ENCODE measurements around the gene USP48.
"Not testable (repeated sequence)": the region's sequence is repeated elsewhere in the genome, so short reads cannot be mapped to it uniquely, and the experiment has no call there.

Gene USP48

DNA sequence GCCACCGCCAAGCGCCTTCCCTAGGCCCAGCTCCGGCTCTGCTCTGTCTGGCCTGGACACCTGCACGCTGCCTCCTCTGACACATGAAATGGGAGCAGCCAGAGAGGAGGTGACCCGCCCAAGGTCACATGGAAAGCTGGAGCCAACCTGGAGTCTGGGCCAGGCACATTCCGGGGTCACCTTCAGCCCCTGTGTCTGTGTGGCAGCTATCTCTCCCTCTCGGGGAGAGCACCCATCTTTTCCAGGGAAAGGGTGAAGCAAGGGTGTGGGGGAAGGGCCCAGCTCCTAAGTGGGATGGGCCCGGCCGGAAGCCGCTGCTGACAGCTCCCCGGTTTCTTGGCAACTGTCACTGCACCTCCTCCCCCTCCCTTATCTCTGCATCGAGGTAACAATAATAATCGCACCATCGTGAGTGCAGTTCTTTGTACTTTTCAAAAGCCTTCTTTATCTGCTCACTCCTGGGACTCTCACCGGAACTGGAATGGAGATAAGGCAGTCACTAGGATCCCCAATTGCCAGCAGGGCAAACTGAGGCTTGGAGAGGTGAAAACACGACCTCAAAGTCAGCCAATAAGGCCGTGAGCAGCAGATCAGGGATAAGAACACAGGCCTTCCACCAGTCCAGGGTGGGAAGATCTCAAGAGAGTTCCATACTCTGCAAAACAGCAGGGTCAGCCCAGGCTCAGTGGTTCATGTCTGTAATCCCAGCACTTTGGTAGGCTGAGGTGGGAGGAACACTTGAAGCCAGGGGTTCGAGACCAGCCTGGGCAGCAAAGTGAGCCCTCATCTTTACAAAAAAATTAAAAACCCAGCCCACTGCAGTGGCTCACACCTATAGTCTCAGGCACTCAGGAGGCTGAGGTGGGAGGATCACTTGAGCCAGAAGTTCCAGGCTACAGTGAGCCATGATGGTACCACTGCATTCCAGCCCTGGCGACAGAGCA lies 150.7 kb downstream of the USP48 start:
- H3K4me3 ChIP-seq (ENCODE audit: low read length), result no peak overlapping the region
- H3K27ac ChIP-seq (ENCODE audit: low read length), result no peak overlapping the region
- peaks cover 17% of the 10 kb centered on the region for H3K4me1 ChIP-seq (ENCODE audit: insufficient read depth, low read length)
- no peaks in the 10 kb centered on the region for H3K36me3 ChIP-seq (ENCODE audit: insufficient read depth, low read depth, low read length)
- H3K9ac ChIP-seq (ENCODE audit: low read depth, low read length), result no peak overlapping the region
- no peaks in the 10 kb centered on the region for H3K9me3 ChIP-seq (ENCODE audit: insufficient read depth, low read depth, low read length)
- no peaks in the 10 kb centered on the region for H3K27me3 ChIP-seq (ENCODE audit: insufficient read depth, low read length)

DNA sequence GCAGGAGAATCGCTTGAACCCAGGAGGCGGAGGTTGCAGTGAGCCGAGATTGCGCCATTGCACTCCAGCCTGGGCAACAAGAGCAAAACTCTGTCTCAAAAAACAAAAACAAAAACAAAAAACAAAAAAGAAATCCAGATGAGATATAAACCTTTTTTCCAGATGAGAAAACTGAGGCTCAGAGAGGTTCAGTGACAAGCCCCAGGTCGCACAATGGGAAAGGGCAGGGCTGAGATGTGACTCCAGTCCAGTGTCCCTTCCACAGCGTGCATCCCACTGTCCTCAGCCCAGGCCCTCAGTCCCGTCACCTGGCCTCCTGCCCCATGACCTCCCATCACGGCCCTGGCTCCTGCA lies 151.4 kb downstream of the USP48 start:
- not testable (repeated sequence) for H3K9ac ChIP-seq (ENCODE audit: low read depth, low read length); H3K36me3 ChIP-seq (ENCODE audit: insufficient read depth, low read depth, low read length); H3K27ac ChIP-seq (ENCODE audit: low read length); H3K4me3 ChIP-seq (ENCODE audit: low read length); H3K27me3 ChIP-seq (ENCODE audit: insufficient read depth, low read length); H3K9me3 ChIP-seq (ENCODE audit: insufficient read depth, low read depth, low read length)
- H3K4me1 ChIP-seq (ENCODE audit: insufficient read depth, low read length), result peaks cover 17% of the 10 kb centered on the region

DNA sequence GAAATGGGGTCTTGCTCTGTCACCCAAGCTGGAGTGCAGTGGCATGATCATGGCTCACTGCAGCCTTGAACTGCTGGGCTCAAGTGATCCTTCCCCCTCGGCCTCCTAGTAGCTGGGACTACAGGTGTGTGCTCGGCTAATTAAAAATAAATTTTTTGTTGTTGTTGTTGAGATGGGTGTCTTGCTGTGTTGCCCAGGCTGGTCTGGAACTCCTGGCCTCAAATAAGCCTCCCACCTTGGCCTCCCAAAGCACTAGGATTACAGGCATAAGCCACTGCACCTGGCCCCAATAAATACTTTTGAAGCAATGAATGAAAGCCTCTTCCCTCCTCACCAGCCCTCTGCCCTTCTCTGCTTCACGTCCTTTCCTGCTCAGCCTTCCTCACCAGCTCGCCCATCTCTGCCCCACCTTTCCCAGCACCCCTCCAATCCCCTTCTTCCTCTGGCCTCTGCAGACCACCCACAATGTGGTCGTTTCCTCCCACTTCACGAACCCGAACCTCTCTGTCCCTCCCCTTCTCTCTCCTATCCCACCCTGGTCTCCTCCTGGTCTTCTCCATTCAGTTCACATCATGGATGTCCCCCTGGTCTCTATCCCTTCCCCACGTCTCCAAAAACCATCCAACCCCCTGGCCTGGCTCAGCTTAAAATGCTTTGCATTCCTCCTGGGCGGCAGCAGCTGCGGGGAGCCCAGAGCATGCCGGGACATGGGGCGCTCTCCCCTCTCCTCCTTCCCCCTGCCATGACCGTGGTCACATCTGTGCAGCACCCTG lies 152.2 kb downstream of the USP48 start:
- Histone ChIP-seq H3K4me1 (ENCODE audit: insufficient read depth, low read length) (peaks cover 17% of the 10 kb centered on the region), H3K27me3 (ENCODE audit: insufficient read depth, low read length) (no peaks in the 10 kb centered on the region), H3K9me3 (ENCODE audit: insufficient read depth, low read depth, low read length) (no peaks in the 10 kb centered on the region), H3K36me3 (ENCODE audit: insufficient read depth, low read depth, low read length) (no peaks in the 10 kb centered on the region), H3K9ac (ENCODE audit: low read depth, low read length) (no peak overlapping the region), H3K4me3 (ENCODE audit: low read length) (peak overlapping the region; percentile 25; the same call in 1 of the 2 replicates), H3K27ac (ENCODE audit: low read length) (no peak overlapping the region)

DNA sequence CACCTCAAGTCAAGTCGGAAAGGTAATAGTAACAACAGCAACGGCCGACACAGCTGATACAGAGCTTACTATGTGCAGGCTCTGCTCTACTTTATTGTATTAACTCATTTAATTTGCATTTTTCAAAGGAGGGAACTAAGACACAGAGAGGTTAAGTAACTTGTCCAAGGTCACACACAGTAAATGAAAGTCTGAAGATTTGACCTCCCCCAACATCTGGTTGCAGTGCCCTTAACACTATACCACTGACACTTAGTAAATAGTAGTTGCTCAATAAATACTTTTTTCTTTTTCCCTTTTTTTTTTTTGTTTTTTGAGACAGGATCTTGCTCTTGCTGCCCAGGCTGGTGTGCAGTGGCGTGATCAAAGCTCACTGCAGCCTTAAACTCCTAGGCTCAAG lies 153.0 kb downstream of the USP48 start:
- no peaks in the 10 kb centered on the region for H3K36me3 ChIP-seq (ENCODE audit: insufficient read depth, low read depth, low read length)
- H3K4me1 ChIP-seq (ENCODE audit: insufficient read depth, low read length), result peaks cover 17% of the 10 kb centered on the region

DNA sequence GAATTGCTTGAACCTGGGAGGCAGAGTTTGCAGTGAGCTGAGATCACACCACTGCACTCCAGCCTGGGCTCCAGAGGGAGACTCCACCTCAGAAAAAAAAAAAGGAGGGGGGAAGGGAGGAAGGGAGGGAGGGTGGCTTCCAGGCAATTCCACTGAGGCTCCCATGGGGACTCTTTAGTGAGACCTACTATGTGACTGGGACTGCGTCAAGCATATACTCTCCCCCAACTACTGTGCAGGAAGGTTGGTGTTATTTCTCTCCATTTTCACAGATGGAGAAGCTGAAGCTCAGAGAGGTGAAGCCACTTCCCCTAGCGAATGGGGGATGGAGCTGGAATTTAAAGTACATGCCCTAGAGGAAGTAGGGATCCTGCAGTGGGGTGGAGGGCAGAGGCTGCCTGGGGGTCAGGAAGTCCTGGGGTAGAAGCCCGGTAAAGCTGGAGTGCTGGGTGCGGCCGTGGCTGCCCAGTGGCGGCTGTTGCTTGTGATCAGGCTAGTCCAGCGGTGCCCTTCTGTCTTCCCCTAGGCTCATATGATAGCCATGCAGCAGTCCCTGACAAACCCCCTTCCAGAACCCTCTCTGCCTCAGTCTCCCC lies 154.1 kb downstream of the USP48 start:
- no peaks in the 10 kb centered on the region for H3K27me3 ChIP-seq (ENCODE audit: insufficient read depth, low read length)
- H3K36me3 ChIP-seq (ENCODE audit: insufficient read depth, low read depth, low read length), result no peaks in the 10 kb centered on the region

More for the DNA sequence above, 153.0 kb downstream of the USP48 start:
- Histone ChIP-seq H3K9me3 (ENCODE audit: insufficient read depth, low read depth, low read length) (no peaks in the 10 kb centered on the region), H3K27me3 (ENCODE audit: insufficient read depth, low read length) (no peaks in the 10 kb centered on the region), H3K9ac (ENCODE audit: low read depth, low read length) (no peak overlapping the region), H3K27ac (ENCODE audit: low read length) (no peak overlapping the region), H3K4me3 (ENCODE audit: low read length) (no peak overlapping the region)

More for the DNA sequence above, 154.1 kb downstream of the USP48 start:
- no peak overlapping the region for H3K4me3 ChIP-seq (ENCODE audit: low read length)
- no peak overlapping the region for H3K27ac ChIP-seq (ENCODE audit: low read length)
- peaks cover 17% of the 10 kb centered on the region; the same call in 1 of the 2 replicates for H3K4me1 ChIP-seq (ENCODE audit: insufficient read depth, low read length)
- H3K9ac ChIP-seq (ENCODE audit: low read depth, low read length), result no peak overlapping the region
- no peaks in the 10 kb centered on the region for H3K9me3 ChIP-seq (ENCODE audit: insufficient read depth, low read depth, low read length)
